HEK293 (cell line): Measurements from ENCODE around the gene TC2N.

Experiments used
- CTCF ChIA-PET: fragments of 350-600 bp; formaldehyde crosslinking; extraction: SDS; loops from one replicate; lab custom pipeline; 2021; ENCODE audit warnings: antibody characterized with exemption; lab: Yijun Ruan, JAX
- POLR2A ChIA-PET: fragments of 300-600 bp; formaldehyde crosslinking; extraction: SDS; loops from one replicate; lab custom pipeline; 2020; ENCODE audit warnings: antibody characterized with exemption, inconsistent platforms; lab: Yijun Ruan, JAX
- H3K27ac ChIP-seq: fragments of 200-500 bp; sonication (Bioruptor generic); 2 replicates; pipeline ENCODE4 v1.5.1; 2014; ENCODE audit warnings: low read depth, low read length, control low read depth, inconsistent platforms; ENCODE audit errors: extremely low read depth
- H3K36me3 ChIP-seq, 2 experiments: fragments of 200-500 bp in 1 of 2; sonication (Bioruptor generic) in 1 of 2; 1 replicate in 1 of 2; 2 replicates in 1 of 2; pipeline ENCODE4 v1.5.1; 2014 to 2017; ENCODE audit warnings: inconsistent platforms in 2 of 2, low read length in 2 of 2; ENCODE audit not compliant: control insufficient read depth in 2 of 2, insufficient read depth in 1 of 2
- H3K4me1 ChIP-seq: fragments of 200-500 bp; sonication (Bioruptor generic); 2 replicates; pipeline ENCODE4 v1.5.1; 2014; ENCODE audit warnings: mild to moderate bottlenecking, low read length, inconsistent platforms; ENCODE audit not compliant: control insufficient read depth, insufficient read depth
- H3K4me3 ChIP-seq: 2 replicates; pipeline ENCODE4 v1.5.1; 2011; ENCODE audit warnings: low read depth, mild to moderate bottlenecking, control low read depth, low read length, moderate library complexity
- H3K9me3 ChIP-seq: fragments of 200-500 bp; sonication (Bioruptor generic); 2 replicates; pipeline ENCODE4 v1.5.1; 2014; ENCODE audit warnings: low read depth, low read length, inconsistent platforms; ENCODE audit not compliant: control insufficient read depth, insufficient read depth
- GFI1B ChIP-seq: fragments of 450-650 bp; formaldehyde crosslinking; IDR thresholded peaks from 2 replicates; pipeline ENCODE4 v1.5.1; 2016; ENCODE audit warnings: missing biosample characterization, missing genetic modification characterization
- GLI4 ChIP-seq: fragments of 450-650 bp; formaldehyde crosslinking; IDR thresholded peaks from 2 replicates; pipeline ENCODE4 v1.5.1; 2016; ENCODE audit warnings: missing biosample characterization, missing genetic modification characterization
- KLF1 ChIP-seq: fragments of 450-650 bp; formaldehyde crosslinking; IDR thresholded peaks from 2 replicates; pipeline ENCODE4 v1.5.1; 2016; ENCODE audit warnings: missing biosample characterization, missing genetic modification characterization
- PRDM4 ChIP-seq: fragments of 450-650 bp; formaldehyde crosslinking; IDR thresholded peaks from 2 replicates; pipeline ENCODE4 v1.5.1; 2017; ENCODE audit warnings: missing biosample characterization, missing genetic modification characterization
- SETDB1 ChIP-seq: IDR thresholded peaks from one replicate; pipeline ENCODE4 v1.6.1; 2017; ENCODE audit warnings: mild to moderate bottlenecking, low read length, moderate library complexity, mixed read lengths; ENCODE audit not compliant: insufficient read length
- TRIM28 ChIP-seq: IDR thresholded peaks from 2 replicates; pipeline ENCODE4 v1.6.1; 2011; ENCODE audit warnings: low read length, control low read depth, borderline replicate concordance
- ZNF114 ChIP-seq: fragments of 450-650 bp; formaldehyde crosslinking; IDR thresholded peaks from 2 replicates; pipeline ENCODE4 v1.5.0; 2017; ENCODE audit warnings: missing biosample characterization, missing genetic modification characterization
- ZNF19 ChIP-seq: fragments of 450-650 bp; formaldehyde crosslinking; IDR thresholded peaks from 2 replicates; pipeline ENCODE4; 2016; ENCODE audit warnings: missing biosample characterization, missing genetic modification characterization, low read depth
- ZNF214 ChIP-seq: fragments of 450-650 bp; formaldehyde crosslinking; IDR thresholded peaks from 2 replicates; pipeline ENCODE4 v1.5.1; 2017; ENCODE audit warnings: missing biosample characterization, mild to moderate bottlenecking, missing genetic modification characterization, borderline replicate concordance
- ZNF223 ChIP-seq: fragments of 450-650 bp; formaldehyde crosslinking; IDR thresholded peaks from 2 replicates; pipeline ENCODE4 v1.5.1; 2016; ENCODE audit warnings: missing biosample characterization, missing genetic modification characterization
- ZNF23 ChIP-seq: fragments of 450-650 bp; formaldehyde crosslinking; IDR thresholded peaks from 2 replicates; pipeline ENCODE4 v1.5.1; 2016; ENCODE audit warnings: missing biosample characterization, missing genetic modification characterization, borderline replicate concordance
- ZNF24 ChIP-seq: fragments of 450-650 bp; formaldehyde crosslinking; IDR thresholded peaks from 2 replicates; pipeline ENCODE4 v1.5.1; 2016; ENCODE audit warnings: missing biosample characterization, missing genetic modification characterization
- ZNF26 ChIP-seq: fragments of 450-650 bp; formaldehyde crosslinking; IDR thresholded peaks from 2 replicates; pipeline ENCODE4 v1.5.1; 2016; ENCODE audit warnings: missing biosample characterization, missing genetic modification characterization
- ZNF350 ChIP-seq: fragments of 450-650 bp; formaldehyde crosslinking; IDR thresholded peaks from 2 replicates; pipeline ENCODE4 v1.5.0; 2017; ENCODE audit warnings: missing biosample characterization, mild to moderate bottlenecking, missing genetic modification characterization
- ZNF555 ChIP-seq: fragments of 450-650 bp; formaldehyde crosslinking; conservative IDR thresholded peaks from 2 replicates; pipeline ENCODE4 v1.5.1; 2017; ENCODE audit warnings: missing biosample characterization, mild to moderate bottlenecking, missing genetic modification characterization, inconsistent platforms
- ZNF558 ChIP-seq: fragments of 450-650 bp; formaldehyde crosslinking; IDR thresholded peaks from 2 replicates; pipeline ENCODE4 v1.5.1; 2016; ENCODE audit warnings: missing biosample characterization, missing genetic modification characterization
- ZNF621 ChIP-seq: fragments of 450-650 bp; formaldehyde crosslinking; IDR thresholded peaks from 2 replicates; pipeline ENCODE4 v1.5.1; 2017; ENCODE audit warnings: missing biosample characterization, missing genetic modification characterization
- ZNF677 ChIP-seq: fragments of 450-650 bp; IDR thresholded peaks from 2 replicates; pipeline ENCODE4 v1.5.0; 2018; ENCODE audit warnings: missing biosample characterization, mild to moderate bottlenecking, missing genetic modification characterization, moderate library complexity
- ZNF692 ChIP-seq: fragments of 450-650 bp; formaldehyde crosslinking; IDR thresholded peaks from 2 replicates; pipeline ENCODE4 v1.5.1; 2016; ENCODE audit warnings: missing biosample characterization, missing genetic modification characterization
- ZNF701 ChIP-seq: fragments of 450-650 bp; formaldehyde crosslinking; IDR thresholded peaks from 2 replicates; pipeline ENCODE4 v1.5.1; 2016; ENCODE audit warnings: missing biosample characterization, missing genetic modification characterization
- ZNF785 ChIP-seq: fragments of 450-650 bp; formaldehyde crosslinking; IDR thresholded peaks from 2 replicates; pipeline ENCODE4 v1.5.1; 2016; ENCODE audit warnings: missing biosample characterization, missing genetic modification characterization
- ZSCAN30 ChIP-seq: fragments of 450-650 bp; IDR thresholded peaks from 2 replicates; pipeline ENCODE4 v1.5.1; 2018; ENCODE audit warnings: missing biosample characterization, mild to moderate bottlenecking, missing genetic modification characterization, moderate library complexity
- TF ChIP-seq, protein P1 (sequence below): fragments of 450-650 bp; IDR thresholded peaks from 2 replicates; pipeline ENCODE4 v1.5.1; 2018; ENCODE audit warnings: missing biosample characterization, mild to moderate bottlenecking, missing genetic modification characterization

TC2N gene

DNA sequence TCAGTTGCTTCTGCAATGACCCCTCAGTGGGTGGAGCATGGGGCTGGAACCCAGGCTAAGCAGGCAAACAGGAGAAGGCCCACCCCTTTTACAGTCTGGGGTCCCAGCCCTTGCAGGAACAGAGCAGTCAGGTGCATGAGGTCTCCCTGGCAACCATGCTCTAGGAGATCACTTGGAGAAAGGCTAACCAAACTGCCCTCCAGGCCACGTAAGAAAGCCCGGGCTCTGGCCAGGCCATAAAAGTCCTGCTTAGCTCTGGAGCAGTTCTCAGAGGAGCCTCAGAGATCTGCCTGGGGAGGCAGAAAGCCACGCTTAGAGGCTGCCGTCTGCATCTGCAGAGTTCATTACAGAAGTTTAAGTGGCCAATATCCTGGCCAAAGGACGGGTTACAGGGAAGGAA lies 15.0 kb upstream of the TC2N start:
- H3K27ac ChIP-seq = no peak overlapping the region
- H3K4me3 ChIP-seq = no peak overlapping the region
- H3K36me3 ChIP-seq = peaks cover 0 to 3% of the 10 kb centered on the region in 2 experiments; a peak in 2 of 3 replicates
- no peaks in the 10 kb centered on the region for H3K4me1 ChIP-seq
- CTCF ChIA-PET = interaction anchor here (1.1 kb wide), 1 partner anchor 10 kb away, joined by 4 read pairs; no protein-coding TSS in a partner anchor
- TF ChIP-seq TRIM28 (no peak), ZNF558 (tag by site-specific recombination) (no peak), ZNF24 (tag by site-specific recombination) (no peak), ZNF785 (no peak)
- POLR2A ChIA-PET = no interaction called here
- no peaks in the 10 kb centered on the region for H3K9me3 ChIP-seq

- CTCF ChIA-PET = interaction anchor here (0.6 to 1.4 kb wide), 2 partner anchors 12 to 1105 kb away, joined by 3 read pairs; no protein-coding TSS in a partner anchor
- H3K36me3 ChIP-seq = no peaks in the 10 kb centered on the region; a peak in 1 of 3 replicates
- no peak overlapping the region for H3K4me3 ChIP-seq
- no peaks in the 10 kb centered on the region for H3K9me3 ChIP-seq
- H3K27ac ChIP-seq = no peak overlapping the region
- no peak for TF ChIP-seq ZNF692 (tag by site-specific recombination)
- no peak for TF ChIP-seq ZNF114 (tag by site-specific recombination)
- no peak for TF ChIP-seq ZNF677 (tag by site-specific recombination)
- TF ChIP-seq ZNF555 (tag by site-specific recombination) = no peak
- no peak for TF ChIP-seq ZNF24 (tag by site-specific recombination)
- TF ChIP-seq ZNF223 (tag by site-specific recombination) = no peak
- POLR2A ChIA-PET = no interaction called here
- H3K4me1 ChIP-seq = no peaks in the 10 kb centered on the region
Observed at GRCh38 chr14:91879196-91879595, 11.9 kb upstream of the TC2N start.

GRCh38 chr14:91878274-91878673 lies 10.9 kb upstream of the TC2N start:
- no peak overlapping the region for H3K4me3 ChIP-seq
- ChIA-PET CTCF (no interaction called here), POLR2A (no interaction called here)
- no peak for TF ChIP-seq ZNF621
- no peak for TF ChIP-seq GFI1B (tag by site-specific recombination)
- TF ChIP-seq PRDM4 (tag by site-specific recombination) = no peak
- no peak for TF ChIP-seq ZSCAN30 (tag by site-specific recombination)
- TF ChIP-seq ZNF26 (tag by site-specific recombination) = no peak
- no peak for TF ChIP-seq ZNF23 (tag by site-specific recombination)
- TF ChIP-seq SETDB1 = no peak
- no peak for TF ChIP-seq KLF1
- TF ChIP-seq, protein P1, sequence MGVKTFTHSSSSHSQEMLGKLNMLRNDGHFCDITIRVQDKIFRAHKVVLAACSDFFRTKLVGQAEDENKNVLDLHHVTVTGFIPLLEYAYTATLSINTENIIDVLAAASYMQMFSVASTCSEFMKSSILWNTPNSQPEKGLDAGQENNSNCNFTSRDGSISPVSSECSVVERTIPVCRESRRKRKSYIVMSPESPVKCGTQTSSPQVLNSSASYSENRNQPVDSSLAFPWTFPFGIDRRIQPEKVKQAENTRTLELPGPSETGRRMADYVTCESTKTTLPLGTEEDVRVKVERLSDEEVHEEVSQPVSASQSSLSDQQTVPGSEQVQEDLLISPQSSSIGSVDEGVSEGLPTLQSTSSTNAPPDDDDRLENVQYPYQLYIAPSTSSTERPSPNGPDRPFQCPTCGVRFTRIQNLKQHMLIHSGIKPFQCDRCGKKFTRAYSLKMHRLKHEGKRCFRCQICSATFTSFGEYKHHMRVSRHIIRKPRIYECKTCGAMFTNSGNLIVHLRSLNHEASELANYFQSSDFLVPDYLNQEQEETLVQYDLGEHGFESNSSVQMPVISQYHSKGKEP (tag by site-specific recombination) = no peak
- no peak for TF ChIP-seq ZNF19 (tag by site-specific recombination)
- no peak for TF ChIP-seq ZNF701 (tag by site-specific recombination)
- no peak for TF ChIP-seq ZNF350 (tag by site-specific recombination)
- no peak for TF ChIP-seq GLI4
- no peak for TF ChIP-seq ZNF214 (tag by site-specific recombination)
- H3K27ac ChIP-seq = no peak overlapping the region
- H3K36me3 ChIP-seq = no peaks in the 10 kb centered on the region; a peak in 1 of 3 replicates
- H3K9me3 ChIP-seq = no peaks in the 10 kb centered on the region
- no peaks in the 10 kb centered on the region for H3K4me1 ChIP-seq
